GM23248 (cell line): ENCODE data around the gene PARD3B. TPM values are rescaled to one million over a fixed set of nuclear protein-coding genes. Genes with fewer than 3 reads are reported as not detected.

Experiments used
- DNase-seq: peaks from one replicate; pipeline ENCODE4 v3.0.0-alpha.2; 2015
- H2AFZ ChIP-seq: fragments of 200-600 bp; sonication (generic); 2 replicates; pipeline ENCODE4 v1.6.1; 2016; ENCODE audit warnings: antibody characterized with exemption
- H3F3A ChIP-seq: fragments of 200-600 bp; sonication (generic); 2 replicates; pipeline ENCODE4 v1.6.1; 2016; ENCODE audit warnings: mild to moderate bottlenecking, antibody characterized with exemption, mixed run types; ENCODE audit not compliant: insufficient read depth
- H3K27ac ChIP-seq: fragments of 200-600 bp; sonication (generic); 2 replicates; pipeline ENCODE4 v1.5.1; 2016; ENCODE audit warnings: mild to moderate bottlenecking
- H3K27me3 ChIP-seq: fragments of 200-600 bp; sonication (generic); replicated peaks from 2 replicates; pipeline ENCODE4 v1.6.1; 2016; ENCODE audit warnings: mild to moderate bottlenecking; ENCODE audit not compliant: insufficient read depth
- H3K36me3 ChIP-seq: fragments of 200-600 bp; sonication (generic); 2 replicates; pipeline ENCODE4 v1.6.1; 2016; ENCODE audit warnings: low read depth, mild to moderate bottlenecking
- H3K4me1 ChIP-seq: fragments of 200-600 bp; sonication (generic); 2 replicates; pipeline ENCODE4 v1.6.1; 2016; ENCODE audit warnings: mild to moderate bottlenecking; ENCODE audit not compliant: insufficient read depth
- H3K4me2 ChIP-seq: fragments of 200-600 bp; sonication (generic); one replicate; pipeline ENCODE4 v1.6.1; 2016; ENCODE audit warnings: mild to moderate bottlenecking; ENCODE audit not compliant: unreplicated experiment
- H3K4me3 ChIP-seq: fragments of 200-600 bp; sonication (generic); 2 replicates; pipeline ENCODE4 v1.5.1; 2016; ENCODE audit warnings: mild to moderate bottlenecking
- H3K79me2 ChIP-seq: fragments of 200-600 bp; sonication (generic); 2 replicates; pipeline ENCODE4 v1.6.1; 2016; ENCODE audit warnings: mild to moderate bottlenecking; ENCODE audit not compliant: insufficient read depth
- H3K9ac ChIP-seq: fragments of 200-600 bp; sonication (generic); 2 replicates; pipeline ENCODE4 v1.6.1; 2016; ENCODE audit warnings: mild to moderate bottlenecking
- H3K9me2 ChIP-seq: fragments of 200-600 bp; sonication (generic); 2 replicates; pipeline ENCODE4 v1.6.1; 2016; ENCODE audit warnings: mixed run types, mild to moderate bottlenecking, moderate library complexity; ENCODE audit not compliant: insufficient read depth
- H3K9me3 ChIP-seq: fragments of 200-600 bp; sonication (generic); one replicate; pipeline ENCODE4 v1.6.1; 2017; ENCODE audit warnings: low read depth
- H4K20me1 ChIP-seq: fragments of 200-600 bp; sonication (generic); 2 replicates; pipeline ENCODE4 v1.6.0; 2016; ENCODE audit not compliant: insufficient read depth
- EZH2 ChIP-seq: fragments of 200-600 bp; sonication (generic); IDR thresholded peaks from 2 replicates; pipeline ENCODE4 v1.6.1; 2018; ENCODE audit warnings: antibody characterized with exemption, mild to moderate bottlenecking; ENCODE audit not compliant: insufficient read depth, poor library complexity, severe bottlenecking
- EZH2phosphoT487 ChIP-seq: fragments of 200-600 bp; sonication (generic); IDR thresholded peaks from 2 replicates; pipeline ENCODE4 v1.6.1; 2018; ENCODE audit warnings: antibody characterized with exemption, moderate library complexity, mild to moderate bottlenecking, low read depth; ENCODE audit not compliant: insufficient read depth
- WGBS, 2 experiments: methylation state at CpG; one replicate each; pipeline ENCODE4 v1.1.6; 2015 to 2017; ENCODE audit warnings: low lambda C conversion rate in 2 of 2, low coverage in 1 of 2; ENCODE audit errors: missing lambda C conversion rate in 2 of 2; 5-methylcytosine and 5-hydroxymethylcytosine counted together
- in situ Hi-C: fragments of 300-500 bp; cut with MboI; formaldehyde crosslinking; loops from 2 replicates; pipeline ENCODE4 v1.15.0; 2020
- polyA plus RNA-seq: library from polyadenylated mRNA; unstranded; fragments of >200 nt; fragmentation: Nextera tagmentation; extraction: Ambion mirVana; gene quantifications from 2 replicates; pipeline ENCODE4 v1.2.1, GENCODE V29; 2016
- total RNA-seq: library from RNA; depleted of rRNA; stranded (reverse); fragments of >200 nt; shearing (Covaris generic); gene quantifications from 2 replicates; pipeline ENCODE4 v1.2.3, GENCODE V29; 2014

PARD3B gene
- total and polyA plus RNA-seq, 2 experiments from 2014 or later = 2.5 to 6.9 TPM

- peak; percentile 73 for DNase-seq
- no peak for TF ChIP-seq EZH2
- no peak for TF ChIP-seq EZH2phosphoT487
Measured at GRCh38 chr2:205580212-205580987, 1035.1 kb downstream of the PARD3B start.

GRCh38 chr2:205582366-205582765 lies 1037.1 kb downstream of the PARD3B start:
- H4K20me1 ChIP-seq = no peaks in the 10 kb centered on the region
- no peaks in the 10 kb centered on the region for H3K9me2 ChIP-seq
- H3K9ac ChIP-seq = no peak overlapping the region
- in situ Hi-C loops = no loop called here
- H3K4me1 ChIP-seq = peaks cover 9% of the 10 kb centered on the region
- TF ChIP-seq EZH2phosphoT487 = no peak
- TF ChIP-seq EZH2 = no peak
- H3K27me3 ChIP-seq = no peaks in the 10 kb centered on the region
- no peaks in the 10 kb centered on the region for H3K79me2 ChIP-seq
- H3K9me3 ChIP-seq = no peaks in the 10 kb centered on the region
- H3K36me3 ChIP-seq = no peaks in the 10 kb centered on the region
- DNase-seq = no peak
- no peak overlapping the region for H3K4me3 ChIP-seq
- H3K27ac ChIP-seq = no peak overlapping the region
- H3F3A ChIP-seq = no peaks in the 10 kb centered on the region
- H2AFZ ChIP-seq = no peak overlapping the region
- H3K4me2 ChIP-seq = no peak overlapping the region
- 64 to 74% methylated on average over 2 of the region's 2 CpGs for WGBS, 2 experiments

More at GRCh38 chr2:205580212-205580987, 1035.1 kb downstream of the PARD3B start:
- no peak overlapping the region for H3K27ac ChIP-seq
- H3K9me2 ChIP-seq = no peaks in the 10 kb centered on the region
- in situ Hi-C loops = no loop called here
- no peaks in the 10 kb centered on the region for H3F3A ChIP-seq
- 70 to 72% methylated on average over 8 of the region's 8 CpGs for WGBS, 2 experiments
- no peaks in the 10 kb centered on the region for H3K9me3 ChIP-seq
- H3K79me2 ChIP-seq = no peaks in the 10 kb centered on the region
- H2AFZ ChIP-seq = no peak overlapping the region
- H4K20me1 ChIP-seq = no peaks in the 10 kb centered on the region
- H3K4me1 ChIP-seq = peaks cover 9% of the 10 kb centered on the region
- H3K4me3 ChIP-seq = no peak overlapping the region
- no peak overlapping the region for H3K9ac ChIP-seq
- no peaks in the 10 kb centered on the region for H3K36me3 ChIP-seq
- no peaks in the 10 kb centered on the region for H3K27me3 ChIP-seq
- H3K4me2 ChIP-seq = no peak overlapping the region

GRCh38 chr2:205585449-205586383 lies 1040.4 kb downstream of the PARD3B start:
- 68 to 72% methylated on average over 10 of the region's 10 CpGs for WGBS, 2 experiments
- H3K27ac ChIP-seq = no peak overlapping the region

GRCh38 chr2:205586626-205587025 lies 1041.4 kb downstream of the PARD3B start:
- WGBS, 2 experiments = 93 to 98% methylated on average over 5 of the region's 5 CpGs
- no peak overlapping the region for H2AFZ ChIP-seq
- DNase-seq = no peak

More at GRCh38 chr2:205585449-205586383, 1040.4 kb downstream of the PARD3B start:
- H2AFZ ChIP-seq = no peak overlapping the region
- H3K4me2 ChIP-seq = no peak overlapping the region
- H3K9me2 ChIP-seq = no peaks in the 10 kb centered on the region; the same call in 1 of the 2 replicates
- no peak for DNase-seq
- no peak overlapping the region for H3K4me3 ChIP-seq
- TF ChIP-seq EZH2 (no peak), EZH2phosphoT487 (no peak)
- H3F3A ChIP-seq = peaks cover 12% of the 10 kb centered on the region; the same call in 1 of the 2 replicates
- no peaks in the 10 kb centered on the region for H3K36me3 ChIP-seq
- in situ Hi-C loops = no loop called here
- H4K20me1 ChIP-seq = no peaks in the 10 kb centered on the region
- no peaks in the 10 kb centered on the region for H3K9me3 ChIP-seq
- H3K27me3 ChIP-seq = no peaks in the 10 kb centered on the region
- H3K79me2 ChIP-seq = no peaks in the 10 kb centered on the region
- H3K4me1 ChIP-seq = peaks cover 14% of the 10 kb centered on the region
- no peak overlapping the region for H3K9ac ChIP-seq

More at GRCh38 chr2:205586626-205587025, 1041.4 kb downstream of the PARD3B start:
- H3K79me2 ChIP-seq = no peaks in the 10 kb centered on the region
- H3K4me1 ChIP-seq = peaks cover 19% of the 10 kb centered on the region
- H3K9me2 ChIP-seq = no peaks in the 10 kb centered on the region; the same call in 1 of the 2 replicates
- TF ChIP-seq EZH2phosphoT487 = no peak
- no peak for TF ChIP-seq EZH2
- H3F3A ChIP-seq = peaks cover 13% of the 10 kb centered on the region; the same call in 1 of the 2 replicates
- no peaks in the 10 kb centered on the region for H3K27me3 ChIP-seq
- no peak overlapping the region for H3K27ac ChIP-seq
- no peaks in the 10 kb centered on the region for H4K20me1 ChIP-seq
- in situ Hi-C loops = no loop called here
- H3K4me2 ChIP-seq = no peak overlapping the region
- H3K9me3 ChIP-seq = no peaks in the 10 kb centered on the region
- no peaks in the 10 kb centered on the region for H3K36me3 ChIP-seq
- no peak overlapping the region for H3K9ac ChIP-seq
- H3K4me3 ChIP-seq = no peak overlapping the region
